Muscle layer of duodenum (tissue), 2 donors: Measurements from ENCODE around the gene TRIM59.

ENCODE experiments used
- H3K27ac ChIP-seq: one replicate; pipeline ENCODE4 v1.7.0; 2013; ENCODE audit warnings: mild to moderate bottlenecking, low read length
- H3K27me3 ChIP-seq: one replicate; pipeline ENCODE4 v1.7.0; 2013; ENCODE audit warnings: low read depth, mild to moderate bottlenecking, control low read depth, low read length
- H3K36me3 ChIP-seq, 2 donors: one replicate each; pipeline ENCODE4 v1.7.0; 2013; ENCODE audit warnings: low read length in 2 of 2, control low read depth in 1 of 2, mild to moderate bottlenecking in 1 of 2; ENCODE audit not compliant: insufficient read depth in 2 of 2, control insufficient read depth in 1 of 2
- H3K4me1 ChIP-seq, 2 donors: one replicate each; pipeline ENCODE4 v1.7.0; 2013; ENCODE audit warnings: low read length in 2 of 2, mild to moderate bottlenecking in 2 of 2, control low read depth in 1 of 2, moderate library complexity in 1 of 2; ENCODE audit not compliant: insufficient read depth in 2 of 2, control insufficient read depth in 1 of 2
- H3K4me3 ChIP-seq, 2 donors: one replicate each; pipeline ENCODE4 v1.7.0; 2013; ENCODE audit warnings: low read length in 2 of 2, low read depth in 1 of 2, mild to moderate bottlenecking in 1 of 2
- H3K9me3 ChIP-seq, 2 donors: one replicate each; pipeline ENCODE4 v1.7.0; 2013; ENCODE audit warnings: low read length in 2 of 2, control low read depth in 1 of 2, mild to moderate bottlenecking in 1 of 2; ENCODE audit not compliant: control insufficient read depth in 1 of 2
- donor health status: healthy.

The TRIM59 gene

GRCh38 chr3:160449636-160450598 lies at the start of gene TRIM59:
TSS of gene TRIM59 (minus strand) at chr3:160449786. CDS start at chr3:160439183, 10,603 bp downstream.
- Histone ChIP-seq H3K4me3 (peak within 1 kb of the TSS; percentile 62 to 84), H3K9me3 (no peaks in the 10 kb centered on the region), H3K27ac (peak within 1 kb of the TSS; percentile 51), H3K36me3 (no peaks in the 10 kb centered on the region), H3K4me1 (peaks cover 0 to 12% of the 10 kb centered on the region in 2 donors), H3K27me3 (no peaks in the 10 kb centered on the region)

- H3K9me3 ChIP-seq: no peaks in the 10 kb centered on the region
- peaks cover 8 to 38% of the 10 kb centered on the region in 2 donors for H3K36me3 ChIP-seq
- no peaks in the 10 kb centered on the region for H3K27me3 ChIP-seq
- no peak overlapping the region for H3K27ac ChIP-seq
- no peaks in the 10 kb centered on the region for H3K4me1 ChIP-seq
- no peak overlapping the region for H3K4me3 ChIP-seq
Observed at GRCh38 chr3:160498202-160498601, 48.6 kb upstream of the TRIM59 start.

- H3K36me3 ChIP-seq: no peaks in the 10 kb centered on the region
- no peak overlapping the region for H3K4me3 ChIP-seq
- H3K4me1 ChIP-seq: peaks cover 0 to 5% of the 10 kb centered on the region in 2 donors
- no peaks in the 10 kb centered on the region for H3K9me3 ChIP-seq
- no peaks in the 10 kb centered on the region for H3K27me3 ChIP-seq
- no peak overlapping the region for H3K27ac ChIP-seq
Observed at GRCh38 chr3:160490166-160490565, 40.6 kb upstream of the TRIM59 start.

- Histone ChIP-seq H3K9me3 (no peaks in the 10 kb centered on the region), H3K4me3 (no peak overlapping the region), H3K36me3 (no peaks in the 10 kb centered on the region), H3K27ac (no peak overlapping the region), H3K4me1 (peaks cover 0 to 5% of the 10 kb centered on the region in 2 donors), H3K27me3 (no peaks in the 10 kb centered on the region)
Observed at GRCh38 chr3:160486459-160486869, 36.9 kb upstream of the TRIM59 start.

- H3K27ac ChIP-seq: no peak overlapping the region
- H3K4me3 ChIP-seq: no peak overlapping the region
- H3K36me3 ChIP-seq: no peaks in the 10 kb centered on the region
- peaks cover 0 to 5% of the 10 kb centered on the region in 2 donors for H3K4me1 ChIP-seq
- no peaks in the 10 kb centered on the region for H3K27me3 ChIP-seq
- no peaks in the 10 kb centered on the region for H3K9me3 ChIP-seq
Observed at GRCh38 chr3:160482796-160483195, 33.2 kb upstream of the TRIM59 start.

GRCh38 chr3:160481856-160482255 lies 32.3 kb upstream of the TRIM59 start:
- no peaks in the 10 kb centered on the region for H3K9me3 ChIP-seq
- H3K27ac ChIP-seq: no peak overlapping the region
- H3K27me3 ChIP-seq: no peaks in the 10 kb centered on the region
- no peaks in the 10 kb centered on the region for H3K36me3 ChIP-seq
- peaks cover 0 to 5% of the 10 kb centered on the region in 2 donors for H3K4me1 ChIP-seq
- H3K4me3 ChIP-seq: no peak overlapping the region

- Histone ChIP-seq H3K27me3 (no peaks in the 10 kb centered on the region), H3K4me1 (peaks cover 0 to 1% of the 10 kb centered on the region in 2 donors), H3K27ac (no peak overlapping the region), H3K9me3 (no peaks in the 10 kb centered on the region), H3K36me3 (no peaks in the 10 kb centered on the region), H3K4me3 (no peak overlapping the region)
Observed at GRCh38 chr3:160480931-160481330, 31.3 kb upstream of the TRIM59 start.

- H3K4me3 ChIP-seq: no peak overlapping the region
- no peak overlapping the region for H3K27ac ChIP-seq
- no peaks in the 10 kb centered on the region for H3K27me3 ChIP-seq
- no peaks in the 10 kb centered on the region for H3K9me3 ChIP-seq
- no peaks in the 10 kb centered on the region for H3K36me3 ChIP-seq
- H3K4me1 ChIP-seq: no peaks in the 10 kb centered on the region
Observed at GRCh38 chr3:160479376-160479775, 29.8 kb upstream of the TRIM59 start.

- Histone ChIP-seq H3K4me3 (no peak overlapping the region), H3K27me3 (no peaks in the 10 kb centered on the region), H3K9me3 (no peaks in the 10 kb centered on the region), H3K4me1 (no peaks in the 10 kb centered on the region), H3K27ac (no peak overlapping the region), H3K36me3 (no peaks in the 10 kb centered on the region)
Observed at GRCh38 chr3:160478338-160478737, 28.8 kb upstream of the TRIM59 start.

- Histone ChIP-seq H3K27ac (no peak overlapping the region), H3K27me3 (no peaks in the 10 kb centered on the region), H3K36me3 (no peaks in the 10 kb centered on the region), H3K4me1 (no peaks in the 10 kb centered on the region), H3K4me3 (no peak overlapping the region), H3K9me3 (no peaks in the 10 kb centered on the region)
Observed at GRCh38 chr3:160477750-160478149, 28.2 kb upstream of the TRIM59 start.

- Histone ChIP-seq H3K27me3 (no peaks in the 10 kb centered on the region), H3K4me3 (no peak overlapping the region), H3K27ac (no peak overlapping the region), H3K9me3 (no peaks in the 10 kb centered on the region), H3K36me3 (no peaks in the 10 kb centered on the region), H3K4me1 (no peaks in the 10 kb centered on the region)
Observed at GRCh38 chr3:160475884-160476283, 26.3 kb upstream of the TRIM59 start.
